GM12801 (cell line): ENCODE results near the gene TAS2R41.

Experiments used
- TF ChIP-seq, protein P1 (sequence below): IDR thresholded peaks from one replicate; pipeline ENCODE4 v1.5.1; 2011; ENCODE audit warnings: control low read depth; ENCODE audit not compliant: insufficient read length; ENCODE audit errors: extremely low read depth

Gene TAS2R41

DNA sequence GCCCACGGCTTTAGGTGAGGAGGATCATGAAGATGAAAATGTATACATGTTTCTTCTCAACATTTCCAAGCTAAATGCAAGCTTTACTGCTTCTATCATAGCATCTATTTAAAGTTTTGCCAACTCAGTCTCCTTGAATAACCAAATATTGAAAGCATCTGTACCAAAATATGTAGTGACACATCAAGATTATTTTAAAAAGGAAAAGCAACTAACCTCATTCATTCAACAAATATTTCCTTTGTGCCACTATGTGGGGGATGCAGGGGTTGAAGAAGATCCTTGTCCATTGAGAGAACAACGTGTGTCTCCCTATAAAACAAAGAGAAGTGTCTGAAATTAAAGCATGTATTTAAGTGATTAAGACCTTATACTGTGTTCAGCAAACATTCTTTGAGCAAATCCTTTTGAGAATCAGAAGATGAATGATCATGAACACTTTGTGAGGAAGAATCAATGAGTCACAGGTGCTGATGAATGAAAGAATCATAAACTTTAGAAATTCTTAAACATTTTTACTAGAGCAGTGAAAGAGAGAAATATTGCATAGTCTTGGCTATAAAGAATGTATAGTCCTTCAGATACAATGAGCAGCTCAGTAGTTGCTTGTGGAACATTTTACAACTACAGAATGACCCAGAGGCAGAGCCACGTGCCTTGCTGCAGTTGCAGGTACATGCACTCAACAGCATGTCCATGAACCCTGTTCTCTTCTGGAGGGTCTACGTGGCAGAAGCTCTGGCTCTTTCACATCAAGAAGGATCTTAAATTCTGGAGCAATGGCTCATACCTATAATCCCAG is 20.5 kb upstream of the TAS2R41 start:
- TF ChIP-seq, protein P1, sequence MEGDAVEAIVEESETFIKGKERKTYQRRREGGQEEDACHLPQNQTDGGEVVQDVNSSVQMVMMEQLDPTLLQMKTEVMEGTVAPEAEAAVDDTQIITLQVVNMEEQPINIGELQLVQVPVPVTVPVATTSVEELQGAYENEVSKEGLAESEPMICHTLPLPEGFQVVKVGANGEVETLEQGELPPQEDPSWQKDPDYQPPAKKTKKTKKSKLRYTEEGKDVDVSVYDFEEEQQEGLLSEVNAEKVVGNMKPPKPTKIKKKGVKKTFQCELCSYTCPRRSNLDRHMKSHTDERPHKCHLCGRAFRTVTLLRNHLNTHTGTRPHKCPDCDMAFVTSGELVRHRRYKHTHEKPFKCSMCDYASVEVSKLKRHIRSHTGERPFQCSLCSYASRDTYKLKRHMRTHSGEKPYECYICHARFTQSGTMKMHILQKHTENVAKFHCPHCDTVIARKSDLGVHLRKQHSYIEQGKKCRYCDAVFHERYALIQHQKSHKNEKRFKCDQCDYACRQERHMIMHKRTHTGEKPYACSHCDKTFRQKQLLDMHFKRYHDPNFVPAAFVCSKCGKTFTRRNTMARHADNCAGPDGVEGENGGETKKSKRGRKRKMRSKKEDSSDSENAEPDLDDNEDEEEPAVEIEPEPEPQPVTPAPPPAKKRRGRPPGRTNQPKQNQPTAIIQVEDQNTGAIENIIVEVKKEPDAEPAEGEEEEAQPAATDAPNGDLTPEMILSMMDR, result no peak

DNA sequence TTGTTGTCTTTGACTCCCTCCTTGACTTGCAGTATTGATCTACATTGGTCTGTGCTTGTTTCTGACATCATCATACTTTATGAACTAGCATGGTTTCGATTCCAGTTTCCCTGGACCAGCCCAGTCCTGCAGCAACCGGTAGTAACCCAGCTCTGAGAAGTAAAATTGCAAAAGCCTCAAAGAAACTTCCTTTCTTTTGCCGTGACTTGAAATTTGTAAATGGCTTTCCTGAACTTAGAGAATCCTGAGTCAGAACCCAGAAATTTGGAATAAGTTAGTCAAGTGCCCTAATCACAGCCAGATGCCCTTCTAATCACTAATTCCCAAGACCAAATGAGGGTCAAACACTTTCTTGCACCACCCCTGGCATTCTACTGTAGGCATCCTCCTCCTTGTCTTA is 19.4 kb upstream of the TAS2R41 start:
- TF ChIP-seq, protein P1, result no peak

DNA sequence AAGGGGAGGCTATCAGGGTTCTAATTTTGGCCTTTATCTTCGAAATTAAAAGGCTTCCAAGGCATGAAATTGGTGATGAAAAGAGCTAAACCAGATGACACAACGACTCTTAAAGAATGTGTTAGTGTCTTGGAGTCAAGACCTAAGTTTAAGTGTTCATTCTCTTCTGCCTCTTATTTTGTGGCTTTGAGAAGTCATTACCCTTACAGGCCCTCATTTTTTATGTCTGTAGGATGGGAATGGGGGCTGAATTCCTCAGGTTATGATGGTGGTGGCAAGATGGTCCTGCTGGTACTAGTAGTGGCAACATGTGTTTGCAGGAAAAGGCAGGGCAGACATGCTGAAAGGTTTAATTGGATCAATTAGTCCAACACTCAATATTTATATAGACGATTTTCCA is 19.0 kb upstream of the TAS2R41 start:
- TF ChIP-seq, protein P1, result no peak

DNA sequence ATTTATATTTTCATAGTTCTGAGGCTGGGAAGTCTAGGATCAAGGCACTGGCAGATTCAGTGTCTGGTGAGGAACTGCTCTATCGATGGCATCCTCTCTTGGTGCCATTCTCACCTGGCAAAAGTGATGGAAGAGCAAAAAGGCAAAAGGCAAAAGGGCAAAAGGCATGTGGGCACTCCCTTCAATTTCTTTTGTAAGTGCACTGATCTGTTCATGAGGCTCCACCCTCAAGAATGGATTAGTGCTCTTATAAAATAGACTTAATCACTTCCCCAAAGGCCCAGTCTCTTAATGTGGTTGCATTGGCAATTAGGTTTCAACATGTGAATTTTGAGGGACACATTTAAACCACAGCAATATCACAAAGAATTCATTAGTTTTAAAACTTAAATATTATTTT is 18.3 kb upstream of the TAS2R41 start:
- TF ChIP-seq, protein P1, result no peak

DNA sequence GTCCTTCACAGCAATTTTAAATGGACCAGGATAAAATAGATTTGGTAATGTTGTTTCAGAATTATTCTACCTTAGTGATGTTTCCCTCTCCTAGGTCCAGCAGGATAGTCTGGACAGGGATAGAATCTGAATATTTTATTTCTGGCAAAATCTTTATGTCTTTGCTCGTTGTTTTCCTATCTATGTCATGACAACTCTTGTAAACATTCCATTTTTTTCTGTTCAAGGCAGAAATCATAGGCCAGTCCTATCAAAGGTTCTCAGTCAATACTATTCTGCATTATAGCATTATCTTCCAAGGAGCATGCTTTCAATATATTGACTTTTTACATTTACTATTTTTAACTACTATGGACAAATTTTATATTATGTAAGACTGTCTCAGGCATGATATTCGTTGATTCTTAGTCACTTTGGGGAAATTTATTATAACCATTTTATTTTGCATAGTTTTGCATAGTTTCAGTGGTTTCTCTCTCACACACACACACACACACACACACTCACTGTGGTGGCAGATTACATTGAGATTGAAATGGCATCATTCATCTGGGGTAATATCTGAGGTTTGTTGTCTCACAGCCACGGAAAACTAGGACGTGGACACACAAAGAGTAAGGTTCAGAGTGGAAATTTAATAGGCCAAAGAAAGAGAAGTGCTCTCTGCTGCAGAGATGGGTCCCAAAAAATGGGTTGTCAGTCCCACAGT is 17.2 kb upstream of the TAS2R41 start:
- TF ChIP-seq, protein P1, result no peak

DNA sequence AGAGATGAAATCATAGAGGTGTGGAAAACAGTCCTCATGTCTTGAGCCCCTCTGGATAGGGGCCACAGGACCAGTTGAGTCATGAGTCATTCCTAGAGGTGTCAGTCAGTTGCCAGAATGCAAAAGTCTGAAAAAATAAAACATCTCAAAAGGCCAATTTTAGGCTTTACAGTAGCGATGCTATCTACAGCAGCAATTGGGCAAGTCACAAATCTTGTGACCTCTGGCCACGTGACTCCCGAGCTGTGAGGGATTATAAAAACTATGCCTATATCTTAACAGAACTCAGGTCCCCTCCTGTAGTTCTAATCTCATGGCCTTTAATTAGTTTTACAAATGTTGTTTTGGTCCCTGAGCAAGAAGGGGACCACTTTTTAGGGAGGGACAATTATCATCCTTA is 15.6 kb upstream of the TAS2R41 start:
- TF ChIP-seq, protein P1, result no peak

DNA sequence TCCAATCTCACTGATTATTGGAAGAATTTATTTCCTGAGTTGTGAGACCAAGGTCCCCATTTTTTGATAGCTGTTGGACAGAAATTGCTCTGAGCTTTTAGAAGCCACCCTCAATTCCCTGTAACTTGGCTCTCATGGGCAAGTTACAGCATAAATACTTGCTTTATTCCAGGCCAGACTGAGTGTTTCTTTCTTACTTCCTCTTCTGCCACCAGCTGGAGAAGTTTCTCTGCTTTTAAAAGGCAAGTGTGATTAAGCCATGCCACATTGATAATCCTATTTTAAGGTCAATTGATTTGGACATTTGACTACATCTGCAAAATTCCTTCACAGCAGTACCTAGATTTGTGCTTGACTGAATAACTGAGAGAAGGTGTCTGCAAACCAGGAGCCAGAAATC is 14.1 kb upstream of the TAS2R41 start:
- TF ChIP-seq, protein P1, result no peak
